DND-41 (cell line): ENCODE results near the gene PDIK1L.

Source experiments
- ATAC-seq: fragments of 200-7000 bp; cut with Tn5 transposase; 3 replicates; pipeline ENCODE4 v1.9.1; 2021; ENCODE audit warnings: low read depth; ENCODE audit not compliant: insufficient read depth
- DNase-seq: peaks from one replicate; pipeline ENCODE4 v3.0.0-alpha.2; 2020
- H2AFZ ChIP-seq: 2 replicates; pipeline ENCODE4 v1.6.0; 2012; ENCODE audit warnings: low read depth, low read length
- H3K27ac ChIP-seq: 2 replicates; pipeline ENCODE4 v1.5.1; 2012; ENCODE audit warnings: low read length, inconsistent platforms
- H3K27me3 ChIP-seq: fragments of 200-600 bp; sonication (generic); 2 replicates; pipeline ENCODE4 v1.6.0; 2012; ENCODE audit warnings: low read length, mild to moderate bottlenecking, inconsistent platforms; ENCODE audit not compliant: insufficient read depth, poor library complexity
- H3K36me3 ChIP-seq: 2 replicates; pipeline ENCODE4 v1.5.1; 2012; ENCODE audit warnings: low read length, inconsistent platforms; ENCODE audit not compliant: insufficient read depth
- H3K4me1 ChIP-seq: 2 replicates; pipeline ENCODE4 v1.5.1; 2012; ENCODE audit warnings: mild to moderate bottlenecking, low read length; ENCODE audit not compliant: insufficient read depth
- H3K4me2 ChIP-seq: 2 replicates; pipeline ENCODE4 v1.6.0; 2012; ENCODE audit warnings: mild to moderate bottlenecking, moderate library complexity, low read length, inconsistent platforms; ENCODE audit not compliant: insufficient read depth
- H3K4me3 ChIP-seq, 2 experiments: fragments of 200-600 bp in 1 of 2; shearing (Covaris generic) in 1 of 2; 2 replicates each; pipeline ENCODE4 v1.5.1; 2012 to 2016; ENCODE audit warnings: inconsistent platforms in 2 of 2, low read length in 2 of 2, mild to moderate bottlenecking in 2 of 2, low read depth in 1 of 2, moderate library complexity in 1 of 2
- H3K79me2 ChIP-seq: 2 replicates; pipeline ENCODE4 v1.6.0; 2012; ENCODE audit warnings: low read length, inconsistent platforms; ENCODE audit not compliant: insufficient read depth
- H3K9ac ChIP-seq: 2 replicates; pipeline ENCODE4 v1.6.0; 2012; ENCODE audit warnings: low read depth, mild to moderate bottlenecking, inconsistent platforms, low read length, moderate library complexity
- H3K9me3 ChIP-seq: 2 replicates; pipeline ENCODE4 v1.5.1; 2012; ENCODE audit warnings: low read length, moderate library complexity, mild to moderate bottlenecking, inconsistent platforms; ENCODE audit not compliant: insufficient read depth, severe bottlenecking
- H4K20me1 ChIP-seq: 2 replicates; pipeline ENCODE4 v1.6.0; 2012; ENCODE audit warnings: low read length; ENCODE audit not compliant: insufficient read depth
- EZH2 ChIP-seq: IDR thresholded peaks from 3 replicates; pipeline ENCODE4 v1.6.1; 2012; ENCODE audit warnings: borderline replicate concordance, low read depth, mild to moderate bottlenecking, moderate library complexity, low read length, inconsistent platforms; ENCODE audit not compliant: severe bottlenecking
- TF ChIP-seq, protein P1 (sequence below): IDR thresholded peaks from 2 replicates; pipeline ENCODE4 v1.5.1; 2012; ENCODE audit warnings: borderline replicate concordance, low read length, moderate library complexity, mild to moderate bottlenecking; ENCODE audit not compliant: poor library complexity, severe bottlenecking; ENCODE audit errors: extremely low read depth

Gene PDIK1L

DNA sequence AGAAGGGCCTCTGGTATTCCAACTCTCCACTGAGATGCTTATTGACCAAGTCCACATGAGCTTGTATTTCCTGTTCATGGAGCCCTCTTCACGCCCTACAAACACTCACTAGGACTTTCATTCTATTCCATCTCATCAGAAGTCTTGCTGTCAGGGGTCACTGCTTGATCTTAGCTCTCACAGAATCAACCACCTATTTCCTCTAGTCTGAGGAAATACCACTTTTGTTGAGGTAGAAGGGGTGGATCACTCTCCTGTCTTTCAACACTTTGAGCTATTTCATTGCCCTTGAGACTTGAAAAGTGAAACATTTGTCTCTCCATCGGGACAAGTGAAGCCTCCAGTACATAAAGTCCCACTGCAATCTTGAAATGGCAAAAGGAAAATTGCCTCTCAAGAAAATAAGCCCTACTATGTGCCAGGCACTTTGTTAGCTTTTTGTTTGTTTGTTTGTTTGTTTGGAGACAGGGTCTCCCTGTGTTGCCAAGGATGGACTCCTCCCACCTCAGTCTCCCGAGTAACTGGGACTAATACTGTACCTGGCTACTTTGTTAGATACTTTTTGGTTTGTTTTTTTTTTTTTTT is 27.4 kb downstream of the PDIK1L start:
- Histone ChIP-seq H3K4me3 (no peak overlapping the region), H3K27me3 (no peaks in the 10 kb centered on the region), H3K27ac (no peak overlapping the region), H3K9me3 (peaks cover 5% of the 10 kb centered on the region), H4K20me1 (no peaks in the 10 kb centered on the region), H3K36me3 (no peaks in the 10 kb centered on the region), H3K79me2 (no peaks in the 10 kb centered on the region), H3K9ac (no peak overlapping the region), H2AFZ (peak overlapping the region; percentile 44; the same call in 1 of the 2 replicates), H3K4me1 (peaks cover 3% of the 10 kb centered on the region; the same call in 1 of the 2 replicates), H3K4me2 (no peak overlapping the region)
- TF ChIP-seq EZH2: no peak
- TF ChIP-seq, protein P1, sequence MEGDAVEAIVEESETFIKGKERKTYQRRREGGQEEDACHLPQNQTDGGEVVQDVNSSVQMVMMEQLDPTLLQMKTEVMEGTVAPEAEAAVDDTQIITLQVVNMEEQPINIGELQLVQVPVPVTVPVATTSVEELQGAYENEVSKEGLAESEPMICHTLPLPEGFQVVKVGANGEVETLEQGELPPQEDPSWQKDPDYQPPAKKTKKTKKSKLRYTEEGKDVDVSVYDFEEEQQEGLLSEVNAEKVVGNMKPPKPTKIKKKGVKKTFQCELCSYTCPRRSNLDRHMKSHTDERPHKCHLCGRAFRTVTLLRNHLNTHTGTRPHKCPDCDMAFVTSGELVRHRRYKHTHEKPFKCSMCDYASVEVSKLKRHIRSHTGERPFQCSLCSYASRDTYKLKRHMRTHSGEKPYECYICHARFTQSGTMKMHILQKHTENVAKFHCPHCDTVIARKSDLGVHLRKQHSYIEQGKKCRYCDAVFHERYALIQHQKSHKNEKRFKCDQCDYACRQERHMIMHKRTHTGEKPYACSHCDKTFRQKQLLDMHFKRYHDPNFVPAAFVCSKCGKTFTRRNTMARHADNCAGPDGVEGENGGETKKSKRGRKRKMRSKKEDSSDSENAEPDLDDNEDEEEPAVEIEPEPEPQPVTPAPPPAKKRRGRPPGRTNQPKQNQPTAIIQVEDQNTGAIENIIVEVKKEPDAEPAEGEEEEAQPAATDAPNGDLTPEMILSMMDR: no peak
- ATAC-seq: peak; percentile 54; the same call in 2 of the 3 replicates
- DNase-seq: peak; percentile 3

DNA sequence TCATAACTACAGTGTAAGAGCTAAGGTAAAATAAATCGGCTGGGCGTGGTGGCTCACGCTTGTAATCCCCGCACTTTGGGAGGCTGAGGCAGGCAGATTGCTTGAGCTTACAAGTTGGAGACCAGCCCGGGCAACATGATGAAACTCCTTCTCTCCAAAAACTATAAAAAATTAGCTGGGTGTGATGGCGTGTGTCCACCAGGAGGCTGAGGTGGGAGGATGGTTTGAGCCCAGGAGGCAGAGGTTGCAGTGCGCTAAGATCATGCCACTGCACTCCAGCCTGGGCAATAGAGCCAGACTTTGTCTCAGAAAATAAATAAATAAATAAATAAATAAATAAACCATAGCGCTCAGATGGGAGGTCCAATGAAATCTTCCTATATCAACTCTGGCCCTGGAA is 30.5 kb downstream of the PDIK1L start:
- Histone ChIP-seq H3K36me3 (no peaks in the 10 kb centered on the region), H3K4me2 (no peak overlapping the region), H2AFZ (no peak overlapping the region), H3K9ac (no peak overlapping the region), H4K20me1 (no peaks in the 10 kb centered on the region), H3K27me3 (no peaks in the 10 kb centered on the region), H3K79me2 (no peaks in the 10 kb centered on the region), H3K27ac (no peak overlapping the region), H3K4me3 (no peak overlapping the region), H3K9me3 (no peaks in the 10 kb centered on the region), H3K4me1 (peaks cover 6% of the 10 kb centered on the region; the same call in 1 of the 2 replicates)
- no peak for TF ChIP-seq EZH2
- TF ChIP-seq, protein P1: no peak
- DNase-seq (no peak), ATAC-seq (no peak)

DNA sequence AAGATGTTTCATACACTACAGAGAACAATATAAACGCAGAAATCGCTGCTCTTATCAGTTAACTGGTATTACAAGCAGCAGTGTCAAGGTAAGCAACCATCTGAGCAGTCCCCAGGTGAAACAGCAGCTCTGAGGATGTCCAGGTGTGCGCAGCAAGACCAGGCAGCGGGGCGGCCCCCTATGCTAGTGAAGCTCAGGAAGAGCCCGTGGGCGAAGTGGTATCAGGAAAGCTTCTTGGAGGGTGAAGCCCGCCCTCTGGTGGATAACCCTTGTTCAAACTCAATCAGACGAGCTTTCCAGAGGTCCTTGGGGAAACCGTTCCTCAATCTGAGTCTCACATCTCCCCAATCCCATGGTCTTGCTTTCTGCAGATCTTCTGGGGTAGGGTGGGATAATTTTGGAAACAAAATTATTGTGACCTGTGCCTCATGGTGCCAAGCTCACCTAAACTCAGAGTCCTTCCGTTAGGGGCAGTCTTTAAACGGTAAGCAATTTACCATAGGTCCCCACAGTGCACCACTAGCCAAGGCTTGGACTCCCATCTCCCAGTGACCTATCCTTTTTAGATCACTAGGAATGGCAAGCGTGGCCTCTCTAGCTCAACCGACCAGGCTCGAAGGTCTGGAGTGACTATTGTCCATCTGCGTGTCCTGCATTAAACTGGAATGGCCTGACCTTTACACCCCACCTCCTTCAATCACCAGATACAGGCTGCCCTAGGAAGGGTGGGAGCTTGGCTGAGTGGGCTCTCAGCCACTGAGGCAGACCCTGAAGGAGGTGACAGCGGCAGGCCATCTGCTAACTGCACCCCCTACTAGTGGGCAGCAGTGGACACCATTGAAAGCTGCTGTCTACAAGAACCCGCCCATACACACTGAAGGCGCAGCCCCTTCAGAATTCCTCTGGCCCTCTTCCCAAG is 33.7 kb downstream of the PDIK1L start:
- Histone ChIP-seq H4K20me1 (no peaks in the 10 kb centered on the region), H3K9me3 (no peaks in the 10 kb centered on the region), H3K27ac (no peak overlapping the region), H2AFZ (peak overlapping the region; percentile 50; the same call in 1 of the 2 replicates), H3K4me3 (no peak overlapping the region), H3K4me2 (peak overlapping the region; percentile 26; the same call in 1 of the 2 replicates), H3K79me2 (no peaks in the 10 kb centered on the region), H3K4me1 (peaks cover 3% of the 10 kb centered on the region; the same call in 1 of the 2 replicates), H3K36me3 (no peaks in the 10 kb centered on the region), H3K27me3 (peaks cover 7% of the 10 kb centered on the region), H3K9ac (no peak overlapping the region)
- ATAC-seq (peak; percentile 99), DNase-seq (peak; percentile 81)
- TF ChIP-seq, protein P1: peak; percentile 83
- no peak for TF ChIP-seq EZH2
